SU-DHL-6 (cell line): Measurements from ENCODE around the gene NME7.

Experiments
- H2AFZ ChIP-seq: fragments of 200-600 bp; sonication (generic); 2 replicates; pipeline ENCODE4 v1.6.1; 2014; ENCODE audit warnings: low read depth, mild to moderate bottlenecking, moderate library complexity, mixed read lengths, antibody characterized with exemption, low read length; ENCODE audit not compliant: severe bottlenecking
- H3F3A ChIP-seq: fragments of 200-600 bp; shearing (Covaris generic); 2 replicates; pipeline ENCODE4 v1.6.0; 2016; ENCODE audit warnings: antibody characterized with exemption, mild to moderate bottlenecking; ENCODE audit not compliant: insufficient read depth
- H3K27ac ChIP-seq: fragments of 200-600 bp; sonication (generic); 2 replicates; pipeline ENCODE4 v1.5.1; 2016; ENCODE audit warnings: low read depth, mild to moderate bottlenecking, low read length, moderate library complexity, mixed read lengths
- H3K27me3 ChIP-seq: fragments of 200-600 bp; sonication (generic), shearing (Covaris generic); 2 replicates; pipeline ENCODE4 v1.6.0; 2014; ENCODE audit warnings: mild to moderate bottlenecking, low read length
- H3K36me3 ChIP-seq: fragments of 200-600 bp; sonication (generic); 2 replicates; pipeline ENCODE4 v1.6.1; 2014; ENCODE audit warnings: mild to moderate bottlenecking, low read length, mixed read lengths
- H3K4me2 ChIP-seq: fragments of 300-600, 200-600 bp; shearing (Covaris generic), sonication (generic); 2 replicates; pipeline ENCODE4 v1.6.0; 2014; ENCODE audit warnings: low read length, low read depth, mild to moderate bottlenecking; ENCODE audit not compliant: poor library complexity, severe bottlenecking
- H3K4me3 ChIP-seq: fragments of 200-600 bp; sonication (generic); 2 replicates; pipeline ENCODE4 v1.5.1; 2014; ENCODE audit warnings: antibody characterized with exemption, low read length, mild to moderate bottlenecking, mixed read lengths; ENCODE audit not compliant: insufficient read depth, poor library complexity, severe bottlenecking
- H3K79me2 ChIP-seq: fragments of 200-600 bp; sonication (generic); 2 replicates; pipeline ENCODE4 v1.6.1; 2014; ENCODE audit warnings: mild to moderate bottlenecking, low read length, moderate library complexity; ENCODE audit not compliant: insufficient read depth
- H3K9ac ChIP-seq: fragments of 200-600 bp; sonication (generic); 2 replicates; pipeline ENCODE4 v1.7.0; 2014; ENCODE audit warnings: mild to moderate bottlenecking, low read length
- H3K9me2 ChIP-seq: fragments of 200-600 bp; sonication (generic); replicated peaks from 2 replicates; pipeline ENCODE4 v1.6.1; 2014; ENCODE audit warnings: low read length; ENCODE audit not compliant: insufficient read depth
- H3K9me3 ChIP-seq: fragments of 200-600 bp; sonication (generic); 2 replicates; pipeline ENCODE4 v1.6.1; 2014; ENCODE audit warnings: low read length, mixed read lengths; ENCODE audit not compliant: insufficient read depth
- H4K20me1 ChIP-seq: fragments of 200-600 bp; sonication (generic); 2 replicates; pipeline ENCODE4 v1.6.1; 2014; ENCODE audit warnings: low read depth, mild to moderate bottlenecking, antibody characterized with exemption, low read length, moderate library complexity, mixed read lengths
- CTCF ChIP-seq: fragments of 200-600 bp; sonication (generic); IDR thresholded peaks from one replicate; pipeline ENCODE4 v1.5.1; 2017; ENCODE audit warnings: antibody characterized with exemption, mild to moderate bottlenecking, low read length, moderate library complexity; ENCODE audit not compliant: insufficient read depth, poor library complexity, severe bottlenecking
- EZH2phosphoT487 ChIP-seq: fragments of 200-600 bp; sonication (generic), shearing (Covaris generic); conservative IDR thresholded peaks from 2 replicates; pipeline ENCODE4 v1.6.1; 2018; ENCODE audit warnings: mild to moderate bottlenecking, antibody characterized with exemption, low read length, moderate library complexity, mixed read lengths

The NME7 gene

GRCh38 chr1:169200319-169200718 lies 167.3 kb downstream of the NME7 start:
- no peaks in the 10 kb centered on the region for H3K79me2 ChIP-seq
- no peaks in the 10 kb centered on the region for H4K20me1 ChIP-seq

GRCh38 chr1:169196581-169196980 lies 171.0 kb downstream of the NME7 start:
- Histone ChIP-seq H3K9ac (no peak overlapping the region), H2AFZ (no peak overlapping the region), H3K4me2 (no peak overlapping the region), H3K27ac (no peak overlapping the region), H3K27me3 (no peaks in the 10 kb centered on the region), H3K9me2 (no peaks in the 10 kb centered on the region), H3K4me3 (no peak overlapping the region), H3K79me2 (no peaks in the 10 kb centered on the region), H3K9me3 (no peaks in the 10 kb centered on the region), H4K20me1 (no peaks in the 10 kb centered on the region), H3K36me3 (no peaks in the 10 kb centered on the region), H3F3A (no peaks in the 10 kb centered on the region)
- no peak for TF ChIP-seq EZH2phosphoT487
- no peak for TF ChIP-seq CTCF

More at GRCh38 chr1:169200319-169200718, 167.3 kb downstream of the NME7 start:
- H3K9me3 ChIP-seq: no peaks in the 10 kb centered on the region
- no peak overlapping the region for H3K27ac ChIP-seq
- no peaks in the 10 kb centered on the region for H3K27me3 ChIP-seq
- H2AFZ ChIP-seq: no peak overlapping the region
- no peaks in the 10 kb centered on the region for H3K36me3 ChIP-seq
- no peaks in the 10 kb centered on the region for H3F3A ChIP-seq
- no peaks in the 10 kb centered on the region for H3K9me2 ChIP-seq
- no peak overlapping the region for H3K4me3 ChIP-seq
- H3K9ac ChIP-seq: no peak overlapping the region
- no peak for TF ChIP-seq EZH2phosphoT487
- no peak for TF ChIP-seq CTCF
- no peak overlapping the region for H3K4me2 ChIP-seq

GRCh38 chr1:169196161-169196560 lies 171.4 kb downstream of the NME7 start:
- Histone ChIP-seq H3K9me3 (no peaks in the 10 kb centered on the region), H3K27ac (no peak overlapping the region), H3K9ac (no peak overlapping the region), H3K27me3 (no peaks in the 10 kb centered on the region), H4K20me1 (no peaks in the 10 kb centered on the region), H3F3A (no peaks in the 10 kb centered on the region), H3K36me3 (no peaks in the 10 kb centered on the region), H3K79me2 (no peaks in the 10 kb centered on the region), H3K4me3 (no peak overlapping the region), H3K4me2 (no peak overlapping the region), H2AFZ (no peak overlapping the region), H3K9me2 (no peaks in the 10 kb centered on the region)
- TF ChIP-seq EZH2phosphoT487 (no peak), CTCF (no peak)
